Activated CD8-positive, alpha-beta T cell treated with anti-CD3 and anti-CD28 coated beads for 36 hours (primary cell): ENCODE results near the gene CDK11A. TPM values are rescaled to one million over a fixed set of nuclear protein-coding genes. Genes with fewer than 3 reads are reported as not detected.
"Not testable (repeated sequence)": the region's sequence is repeated elsewhere in the genome, so short reads cannot be mapped to it uniquely, and the experiment has no call there.

Experiments
- ATAC-seq: fragments of 200-7000 bp; cut with Tn5 transposase; one replicate; pipeline ENCODE4 v1.10.0; 2021; ENCODE audit warnings: mild to moderate bottlenecking, moderate library complexity
- CTCF ChIA-PET: fragments of 350-600 bp; sonication (Branson Sonifier 250); formaldehyde crosslinking; loops from one replicate; lab custom pipeline; 2021; ENCODE audit warnings: antibody characterized with exemption; lab: Charles Lee
- POLR2A ChIA-PET: fragments of 350-600 bp; sonication (Branson Sonifier 250); formaldehyde crosslinking; loops from one replicate; lab custom pipeline; 2021; ENCODE audit warnings: antibody characterized with exemption; lab: Charles Lee
- DNase-seq: peaks from one replicate; pipeline ENCODE4 v3.0.0-alpha.2; 2020
- H3K27ac Mint-ChIP-seq: one replicate; pipeline ENCODE4 v1.8.0; 2021; ENCODE audit warnings: mild to moderate bottlenecking, mixed read lengths
- H3K27me3 Mint-ChIP-seq: one replicate; pipeline ENCODE4 v1.8.0; 2021; ENCODE audit warnings: mixed read lengths
- H3K36me3 Mint-ChIP-seq: one replicate; pipeline ENCODE4 v1.8.0; 2021; ENCODE audit warnings: low read depth, mixed read lengths
- H3K4me1 Mint-ChIP-seq: one replicate; pipeline ENCODE4 v1.8.0; 2021; ENCODE audit warnings: low read depth, mixed read lengths
- H3K4me3 Mint-ChIP-seq: one replicate; pipeline ENCODE4 v1.8.0; 2021; ENCODE audit warnings: mild to moderate bottlenecking, moderate library complexity, mixed read lengths
- H3K9me3 Mint-ChIP-seq: one replicate; pipeline ENCODE4 v1.8.0; 2021; ENCODE audit warnings: mixed read lengths
- CTCF ChIP-seq: fragments of 200-600 bp; IDR thresholded peaks from one replicate; pipeline ENCODE4 v1.8.0; 2022; ENCODE audit warnings: antibody characterized with exemption, mild to moderate bottlenecking
- intact Hi-C: fragments of 100-400 bp; cut with micrococcal nuclease; formaldehyde crosslinking; loops from one replicate; pipeline ENCODE4 v1.10.0; 2022
- total RNA-seq, 2 experiments: library from RNA; stranded (reverse); gene quantifications; one replicate each; pipeline ENCODE4 v1.2.3, GENCODE V29; 2021

Gene CDK11A
- total RNA-seq, 2 experiments from 2014 or later: 64.8 to 70.6 TPM

GRCh38 chr1:1680031-1680911 lies 43.9 kb downstream of the CDK11A start:
- Mint-ChIP-seq H3K27ac (no peak overlapping the region), H3K9me3 (no peaks in the 10 kb centered on the region), H3K36me3 (peaks cover 14% of the 10 kb centered on the region), H3K4me1 (peaks cover 24% of the 10 kb centered on the region), H3K27me3 (no peaks in the 10 kb centered on the region), H3K4me3 (no peak overlapping the region)
- no peak for DNase-seq
- CTCF ChIA-PET: interaction anchor here (2.5 to 2.8 kb wide), 2 partner anchors 11 to 14 kb away, joined by 22 read pairs; no protein-coding TSS in a partner anchor
- intact Hi-C loops: no loop called here
- TF ChIP-seq CTCF: no peak
- no peak for ATAC-seq
- POLR2A ChIA-PET: no interaction called here

- Mint-ChIP-seq H3K27ac (peak overlapping the region; percentile 97), H3K27me3 (no peaks in the 10 kb centered on the region), H3K4me3 (peak overlapping the region; percentile 82), H3K4me1 (peaks cover 24% of the 10 kb centered on the region), H3K9me3 (no peaks in the 10 kb centered on the region), H3K36me3 (peaks cover 15% of the 10 kb centered on the region)
- CTCF ChIA-PET: interaction anchor here (0.7 to 2.8 kb wide), 10 partner anchors 10 to 101 kb away, joined by 3 to 22 read pairs (median 6); partner anchors contain the start of gene MIB2
- POLR2A ChIA-PET: interaction anchor here (0.6 to 1.4 kb wide), 5 partner anchors 13 to 665 kb away, joined by 3 read pairs; partner anchors contain the start of gene ISG15
- intact Hi-C loops: no loop called here
- ATAC-seq (peak; percentile 87), DNase-seq (peak; percentile 89)
- TF ChIP-seq CTCF: peak; percentile 82
Measured at GRCh38 chr1:1678581-1679380, 45.4 kb downstream of the CDK11A start.

- H3K36me3 Mint-ChIP-seq: peaks cover 15% of the 10 kb centered on the region
- H3K27ac Mint-ChIP-seq: peak overlapping the region; percentile 97
- intact Hi-C loops: no loop called here
- no peaks in the 10 kb centered on the region for H3K27me3 Mint-ChIP-seq
- CTCF ChIA-PET: interaction anchor here (0.7 to 2.8 kb wide), 10 partner anchors 9 to 102 kb away, joined by 3 to 22 read pairs (median 6); partner anchors contain the start of gene MIB2
- H3K4me3 Mint-ChIP-seq: peak overlapping the region; percentile 82
- DNase-seq (peak; percentile 75), ATAC-seq (peak; percentile 58)
- POLR2A ChIA-PET: interaction anchor here (0.6 to 1.4 kb wide), 4 partner anchors 12 to 664 kb away, joined by 3 read pairs; partner anchors contain the start of gene ISG15
- H3K4me1 Mint-ChIP-seq: peaks cover 24% of the 10 kb centered on the region
- no peak for TF ChIP-seq CTCF
- no peaks in the 10 kb centered on the region for H3K9me3 Mint-ChIP-seq
Measured at GRCh38 chr1:1677718-1678580, 46.2 kb downstream of the CDK11A start.

- H3K4me3 Mint-ChIP-seq, H3K27ac Mint-ChIP-seq, POLR2A ChIA-PET, DNase-seq, H3K9me3 Mint-ChIP-seq, CTCF ChIA-PET, ATAC-seq, H3K27me3 Mint-ChIP-seq, intact Hi-C loops: not testable (repeated sequence)
- Mint-ChIP-seq H3K4me1 (peaks cover 24% of the 10 kb centered on the region), H3K36me3 (peaks cover 15% of the 10 kb centered on the region)
Measured at GRCh38 chr1:1676087-1676486, 48.1 kb downstream of the CDK11A start.

GRCh38 chr1:1675218-1675617 lies 48.9 kb downstream of the CDK11A start:
- ATAC-seq, H3K4me3 Mint-ChIP-seq, CTCF ChIA-PET, intact Hi-C loops, H3K27me3 Mint-ChIP-seq, DNase-seq, POLR2A ChIA-PET, H3K27ac Mint-ChIP-seq, H3K9me3 Mint-ChIP-seq: not testable (repeated sequence)
- Mint-ChIP-seq H3K36me3 (peaks cover 15% of the 10 kb centered on the region), H3K4me1 (peaks cover 24% of the 10 kb centered on the region)

- intact Hi-C loops, H3K9me3 Mint-ChIP-seq, CTCF ChIA-PET, H3K4me3 Mint-ChIP-seq, H3K27ac Mint-ChIP-seq, DNase-seq, ATAC-seq, H3K27me3 Mint-ChIP-seq, POLR2A ChIA-PET: not testable (repeated sequence)
- peaks cover 24% of the 10 kb centered on the region for H3K4me1 Mint-ChIP-seq
- peaks cover 15% of the 10 kb centered on the region for H3K36me3 Mint-ChIP-seq
Measured at GRCh38 chr1:1674806-1675205, 49.4 kb downstream of the CDK11A start.
